PFSK-1 (cell line): Measurements from ENCODE around the gene ADCK2.

Source experiments
- FOXP2 ChIP-seq: optimal IDR thresholded peaks from 2 replicates; pipeline ENCODE3; 2011; ENCODE audit warnings: borderline replicate concordance, control low read depth, inconsistent platforms; ENCODE audit not compliant: insufficient read depth; ENCODE audit errors: extremely low read length, extremely low read depth
- POLR2AphosphoS5 ChIP-seq: IDR thresholded peaks from 2 replicates; pipeline ENCODE4 v1.6.1; 2012; ENCODE audit warnings: low read depth, mild to moderate bottlenecking, control low read depth, low read length, moderate library complexity
- SIN3A ChIP-seq: IDR thresholded peaks from 2 replicates; pipeline ENCODE4 v1.6.1; 2012; ENCODE audit warnings: mild to moderate bottlenecking, low read length, moderate library complexity, borderline replicate concordance; ENCODE audit not compliant: insufficient read depth
- TAF1 ChIP-seq: IDR thresholded peaks from 2 replicates; pipeline ENCODE4 v1.6.1; 2012; ENCODE audit warnings: low read length, control low read depth, borderline replicate concordance; ENCODE audit not compliant: insufficient read depth
- TF ChIP-seq, protein P1 (sequence below), 2 experiments: IDR thresholded peaks; 2 replicates each; pipeline versions ENCODE4 v1.6.1 to v1.8.0; 2011 to 2012; ENCODE audit warnings: low read depth in 2 of 2, low read length in 2 of 2, control low read depth in 1 of 2, inconsistent platforms in 1 of 2, mild to moderate bottlenecking in 1 of 2, moderate library complexity in 1 of 2; ENCODE audit not compliant: insufficient read depth in 1 of 2

The ADCK2 gene

DNA sequence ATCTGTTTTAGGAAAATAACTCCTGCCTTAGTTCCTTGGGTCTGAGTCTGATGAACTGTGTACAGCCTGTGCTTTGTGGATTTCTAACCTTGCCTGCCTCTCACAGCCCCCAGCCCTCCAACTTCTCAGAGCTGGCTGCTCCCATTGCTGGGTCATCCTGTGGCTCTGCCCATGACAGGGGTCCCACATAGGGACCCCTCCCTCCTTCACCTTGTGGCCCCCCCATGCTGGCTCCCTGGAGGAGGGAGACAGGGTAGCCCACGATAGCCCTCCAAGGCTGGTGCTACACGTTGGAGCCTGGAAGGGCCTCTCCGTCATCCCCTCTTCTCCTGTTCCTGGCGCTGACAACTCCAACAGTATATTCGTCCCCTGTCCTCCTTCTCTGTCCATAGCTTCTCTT lies 29.3 kb upstream of the ADCK2 start:
- TF ChIP-seq POLR2AphosphoS5 (no peak), FOXP2 (no peak), SIN3A (no peak), TAF1 (no peak)
- TF ChIP-seq, protein P1, sequence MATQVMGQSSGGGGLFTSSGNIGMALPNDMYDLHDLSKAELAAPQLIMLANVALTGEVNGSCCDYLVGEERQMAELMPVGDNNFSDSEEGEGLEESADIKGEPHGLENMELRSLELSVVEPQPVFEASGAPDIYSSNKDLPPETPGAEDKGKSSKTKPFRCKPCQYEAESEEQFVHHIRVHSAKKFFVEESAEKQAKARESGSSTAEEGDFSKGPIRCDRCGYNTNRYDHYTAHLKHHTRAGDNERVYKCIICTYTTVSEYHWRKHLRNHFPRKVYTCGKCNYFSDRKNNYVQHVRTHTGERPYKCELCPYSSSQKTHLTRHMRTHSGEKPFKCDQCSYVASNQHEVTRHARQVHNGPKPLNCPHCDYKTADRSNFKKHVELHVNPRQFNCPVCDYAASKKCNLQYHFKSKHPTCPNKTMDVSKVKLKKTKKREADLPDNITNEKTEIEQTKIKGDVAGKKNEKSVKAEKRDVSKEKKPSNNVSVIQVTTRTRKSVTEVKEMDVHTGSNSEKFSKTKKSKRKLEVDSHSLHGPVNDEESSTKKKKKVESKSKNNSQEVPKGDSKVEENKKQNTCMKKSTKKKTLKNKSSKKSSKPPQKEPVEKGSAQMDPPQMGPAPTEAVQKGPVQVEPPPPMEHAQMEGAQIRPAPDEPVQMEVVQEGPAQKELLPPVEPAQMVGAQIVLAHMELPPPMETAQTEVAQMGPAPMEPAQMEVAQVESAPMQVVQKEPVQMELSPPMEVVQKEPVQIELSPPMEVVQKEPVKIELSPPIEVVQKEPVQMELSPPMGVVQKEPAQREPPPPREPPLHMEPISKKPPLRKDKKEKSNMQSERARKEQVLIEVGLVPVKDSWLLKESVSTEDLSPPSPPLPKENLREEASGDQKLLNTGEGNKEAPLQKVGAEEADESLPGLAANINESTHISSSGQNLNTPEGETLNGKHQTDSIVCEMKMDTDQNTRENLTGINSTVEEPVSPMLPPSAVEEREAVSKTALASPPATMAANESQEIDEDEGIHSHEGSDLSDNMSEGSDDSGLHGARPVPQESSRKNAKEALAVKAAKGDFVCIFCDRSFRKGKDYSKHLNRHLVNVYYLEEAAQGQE (IDR thresholded peaks at IDR 0.05; ENCODE audit: insufficient read depth in 1 of 2, low read depth in 2 of 2, low read length in 2 of 2) = no peak

DNA sequence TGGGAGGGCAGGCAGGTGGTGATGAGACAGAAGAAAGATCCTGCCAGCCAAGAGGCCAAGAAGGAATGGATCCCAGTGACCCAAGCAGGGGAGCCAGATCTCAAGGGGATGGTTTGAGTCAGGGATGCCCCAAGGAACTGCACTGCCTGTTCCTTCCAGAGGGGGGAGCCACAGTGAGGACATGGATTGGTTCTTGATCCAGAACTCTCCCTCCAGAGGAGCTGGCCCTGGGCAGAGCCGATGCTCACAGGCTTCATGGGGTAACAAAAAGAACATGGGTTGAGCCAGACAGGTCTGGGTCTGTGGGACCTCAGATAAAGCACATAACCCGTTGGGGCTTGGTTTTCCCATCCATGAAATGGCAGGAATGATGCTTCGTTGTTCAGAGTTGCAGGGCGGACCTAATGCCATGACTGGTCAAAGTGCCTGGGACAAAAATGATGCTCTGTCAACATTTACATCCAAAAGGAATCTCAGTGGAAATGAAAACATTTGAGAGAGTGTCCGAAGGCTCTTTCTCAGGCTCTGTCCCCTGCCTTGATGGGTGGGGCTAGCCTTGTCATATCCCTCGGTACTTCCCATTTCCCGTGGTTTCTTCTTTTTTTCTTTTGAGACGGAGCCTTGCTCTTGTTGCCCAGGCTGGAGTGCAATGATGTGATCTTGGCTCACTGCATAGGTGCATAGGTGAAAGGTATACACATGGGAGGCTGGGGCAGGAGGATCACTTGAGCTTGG lies 27.4 kb upstream of the ADCK2 start:
- TF ChIP-seq TAF1 (no peak), POLR2AphosphoS5 (no peak), FOXP2 (no peak), SIN3A (no peak)
- TF ChIP-seq, protein P1 (IDR thresholded peaks at IDR 0.05; ENCODE audit: insufficient read depth in 1 of 2, low read depth in 2 of 2, low read length in 2 of 2) = no peak

DNA sequence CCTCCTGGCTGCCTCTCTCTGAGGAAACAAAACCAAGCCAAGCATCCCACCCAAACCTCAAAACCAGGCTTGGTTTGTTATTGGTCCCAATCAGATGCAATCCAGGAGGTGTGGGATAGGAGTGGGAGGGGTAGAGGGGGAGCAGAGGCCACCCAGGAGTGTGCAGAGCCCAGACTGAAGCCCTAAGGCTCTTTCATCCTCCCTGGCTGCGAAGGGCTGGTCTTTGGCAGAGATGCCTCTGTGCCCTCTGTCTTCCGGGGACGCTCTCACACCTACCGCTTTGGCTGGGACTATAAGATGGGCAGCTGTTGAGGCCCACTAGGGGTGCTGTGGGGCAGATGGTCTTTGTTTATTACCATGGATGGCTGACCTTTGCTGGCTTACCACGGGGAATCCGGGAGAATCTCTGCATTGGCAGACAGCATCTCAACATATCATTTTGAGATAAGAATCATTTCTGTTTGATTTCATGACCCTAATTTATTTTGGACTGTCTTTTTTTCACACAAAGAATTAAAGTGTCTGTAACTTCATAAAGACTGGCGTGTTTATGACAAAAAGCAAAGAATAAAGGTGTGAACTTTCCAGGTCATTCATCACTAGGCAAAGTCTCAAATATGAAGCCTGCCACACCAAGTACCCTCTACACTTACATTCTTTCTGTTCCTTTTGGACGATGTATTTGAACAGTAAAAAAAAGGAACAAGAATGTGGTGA lies 25.7 kb upstream of the ADCK2 start:
- TF ChIP-seq, protein P1 (IDR thresholded peaks at IDR 0.05; ENCODE audit: insufficient read depth in 1 of 2, low read depth in 2 of 2, low read length in 2 of 2) = no peak
- TF ChIP-seq POLR2AphosphoS5 = no peak
- no peak for TF ChIP-seq FOXP2
- no peak for TF ChIP-seq SIN3A
- TF ChIP-seq TAF1 = no peak

DNA sequence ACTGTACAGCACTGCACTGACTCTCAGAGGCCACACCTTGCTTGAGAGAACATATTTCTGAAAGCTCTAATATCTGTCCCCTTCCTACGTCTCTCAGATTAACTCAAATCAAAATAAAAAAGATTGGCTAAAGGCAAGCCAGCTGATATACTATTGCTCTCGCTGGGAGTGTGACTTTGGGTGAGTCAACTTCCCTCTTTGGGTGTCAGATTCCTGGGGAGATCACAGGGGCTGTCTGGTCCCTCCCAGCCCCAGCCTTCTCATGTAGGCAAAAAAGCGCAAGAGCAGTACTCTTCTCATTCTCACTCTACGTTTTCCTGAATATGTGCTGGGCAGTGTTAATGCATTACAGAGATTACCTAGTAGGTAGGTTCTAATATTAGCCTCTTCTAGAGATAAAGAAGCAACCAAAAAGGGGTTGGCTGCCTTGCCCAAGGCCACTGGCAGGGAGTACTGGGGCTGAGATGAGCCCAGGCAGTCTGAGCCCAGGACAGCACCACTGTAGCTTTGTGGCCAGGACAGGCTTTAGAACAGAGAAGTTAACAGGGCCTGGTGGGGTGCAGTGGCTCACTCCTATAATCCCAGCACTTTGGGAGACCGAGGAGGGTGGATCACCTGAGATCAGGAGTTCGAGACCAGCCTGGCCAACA lies 23.1 kb upstream of the ADCK2 start:
- TF ChIP-seq, protein P1 (IDR thresholded peaks at IDR 0.05; ENCODE audit: insufficient read depth in 1 of 2, low read depth in 2 of 2, low read length in 2 of 2) = no peak
- TF ChIP-seq SIN3A = no peak
